Activated CD4-positive, alpha-beta T cell treated with anti-CD3 and anti-CD28 coated beads for 24 hours (primary cell): ENCODE results near the gene UNKL.

ENCODE experiments used
- DNase-seq, 2 donors: peaks; one replicate each; pipeline ENCODE4 v3.0.0-alpha.2; 2020; ENCODE audit warnings: low read depth in 2 of 2

UNKL gene

GRCh38 chr16:1430759-1431496, 16.4 kb upstream of the UNKL start, which contains the start of gene PERCC1:
Gene PERCC1 (plus strand): TSS chr16:1431078. CDS start chr16:1432594, 1,516 bp downstream.
- DNase-seq, result no peak

GRCh38 chr16:1430214-1430758, 15.8 kb upstream of the UNKL start:
- no peak for DNase-seq

- DNase-seq, result no peak
These were observed 15.1 kb upstream of the UNKL start for GRCh38 chr16:1429631-1430030.

- no peak for DNase-seq
These were observed 14.5 kb upstream of the UNKL start for GRCh38 chr16:1429012-1429411.

- peak in 1 of 2 donors; percentile 30 for DNase-seq
These were observed 14.0 kb upstream of the UNKL start for GRCh38 chr16:1428511-1428910.

- no peak for DNase-seq
These were observed 13.3 kb upstream of the UNKL start for GRCh38 chr16:1427473-1428461.

GRCh38 chr16:1426734-1427471, 12.4 kb upstream of the UNKL start:
- no peak for DNase-seq

- no peak for DNase-seq
These were observed 11.3 kb upstream of the UNKL start for GRCh38 chr16:1425616-1426370.

- no peak for DNase-seq
These were observed 9.5 kb upstream of the UNKL start for GRCh38 chr16:1424028-1424427.

GRCh38 chr16:1422076-1422475, 7.6 kb upstream of the UNKL start:
- DNase-seq, result no peak

GRCh38 chr16:1420111-1420539, 5.6 kb upstream of the UNKL start:
- no peak for DNase-seq

GRCh38 chr16:1416521-1416941, 2.0 kb upstream of the UNKL start:
- no peak for DNase-seq

- peak; percentile 48 to 51 for DNase-seq
These were observed 596 bp downstream of the UNKL start for GRCh38 chr16:1413684-1414531.

GRCh38 chr16:1412847-1413246, 1.7 kb downstream of the UNKL start:
- no peak for DNase-seq

GRCh38 chr16:1408171-1408837, 6.2 kb downstream of the UNKL start:
- peak; percentile 96 to 97 for DNase-seq

GRCh38 chr16:1407753-1408152, 6.8 kb downstream of the UNKL start:
- no peak for DNase-seq

- no peak for DNase-seq
These were observed 10.8 kb downstream of the UNKL start for GRCh38 chr16:1403733-1404132.

- DNase-seq, result no peak
These were observed 11.5 kb downstream of the UNKL start for GRCh38 chr16:1403036-1403435.

GRCh38 chr16:1401758-1402154, 12.7 kb downstream of the UNKL start:
- DNase-seq, result no peak
